T-helper 2 cell treated with Interferon-gamma antibody and Interleukin-4, amounts not matched to agents 100 ng/mL and 5 ng/mL, for 36 hours (primary cell): Measurements from ENCODE around the gene CIAO1. TPM values are rescaled to one million over a fixed set of nuclear protein-coding genes. Genes with fewer than 3 reads are reported as not detected.
"Not testable (repeated sequence)": the region's sequence is repeated elsewhere in the genome, so short reads cannot be mapped to it uniquely, and the experiment has no call there.

Source experiments
- intact Hi-C: fragments of 100-400 bp; cut with micrococcal nuclease; formaldehyde crosslinking; loops from one replicate; pipeline ENCODE4 v1.15.1; 2023
- total RNA-seq: library from RNA; stranded (reverse); gene quantifications from 2 replicates; pipeline ENCODE4 v1.2.3, GENCODE V29; 2022

Gene CIAO1
- total RNA-seq, 1 donor from 2014 or later: 71.4 TPM

DNA sequence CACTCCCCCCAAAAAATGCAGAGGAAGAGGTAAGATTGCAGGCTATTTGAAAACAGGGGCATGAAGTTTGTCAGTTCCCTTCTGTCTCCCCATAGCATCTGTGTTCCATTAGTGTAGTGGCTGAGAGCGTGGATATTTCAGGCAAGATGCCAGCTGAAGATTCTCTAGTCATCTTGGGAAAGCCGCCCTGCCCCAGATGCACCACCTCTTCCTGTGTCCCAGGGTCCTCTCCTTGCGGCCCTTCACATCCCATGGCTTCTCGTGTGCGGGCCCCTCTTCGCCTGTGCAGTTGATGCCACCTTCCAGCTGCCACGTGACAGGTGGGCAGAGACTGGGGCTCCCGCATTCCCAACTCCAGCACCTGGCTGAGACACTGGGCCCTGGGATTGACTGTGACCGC is 16.4 kb upstream of the CIAO1 start:
- intact Hi-C loops: no loop called here

DNA sequence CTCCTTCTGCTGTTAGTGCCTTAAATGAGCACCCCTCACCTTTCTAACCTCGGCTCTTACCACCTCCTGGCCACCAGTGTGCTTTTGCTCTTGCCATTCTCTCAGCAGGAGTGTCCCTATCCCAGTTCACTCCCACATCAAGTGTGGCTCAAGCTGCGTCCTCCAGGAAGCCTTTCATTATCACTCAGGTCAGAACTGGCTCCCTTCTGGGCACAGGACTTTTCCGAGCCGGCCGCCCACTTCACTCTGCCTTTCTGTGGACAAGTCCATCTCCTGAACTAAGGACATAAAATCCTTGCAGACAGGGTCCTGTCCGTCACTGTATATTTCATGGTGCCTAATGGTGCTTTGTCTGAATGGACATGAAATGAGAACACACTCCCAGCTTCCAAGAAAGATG is 15.8 kb upstream of the CIAO1 start:
- intact Hi-C loops: no loop called here

DNA sequence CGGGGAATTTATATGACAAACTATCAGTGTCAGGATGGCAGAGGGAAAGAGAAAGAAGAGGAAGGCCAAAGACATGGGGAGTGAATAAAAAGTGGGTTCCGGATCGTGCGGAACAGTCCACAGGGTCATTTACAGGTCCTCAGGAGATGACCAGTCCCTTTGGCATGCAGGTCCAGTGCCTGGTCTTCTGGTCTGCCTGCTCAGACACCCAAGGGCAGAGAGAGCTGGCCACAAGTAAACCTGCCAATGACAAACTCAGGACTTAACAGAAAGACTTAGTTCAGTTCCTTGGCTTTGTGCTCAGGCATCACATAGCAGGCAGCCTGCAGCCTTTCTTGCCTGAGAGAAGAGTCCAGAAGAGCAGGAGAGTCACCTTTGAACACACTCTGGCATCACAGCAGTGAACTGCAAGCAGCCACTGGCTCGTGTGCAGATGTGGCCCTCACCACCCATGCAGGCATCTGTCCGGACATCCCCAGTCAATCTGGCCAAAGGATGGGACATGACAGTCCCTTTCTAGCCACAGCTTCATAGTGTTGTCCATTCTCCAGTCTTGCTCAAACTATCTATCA is 14.2 kb upstream of the CIAO1 start:
- intact Hi-C loops: no loop called here

DNA sequence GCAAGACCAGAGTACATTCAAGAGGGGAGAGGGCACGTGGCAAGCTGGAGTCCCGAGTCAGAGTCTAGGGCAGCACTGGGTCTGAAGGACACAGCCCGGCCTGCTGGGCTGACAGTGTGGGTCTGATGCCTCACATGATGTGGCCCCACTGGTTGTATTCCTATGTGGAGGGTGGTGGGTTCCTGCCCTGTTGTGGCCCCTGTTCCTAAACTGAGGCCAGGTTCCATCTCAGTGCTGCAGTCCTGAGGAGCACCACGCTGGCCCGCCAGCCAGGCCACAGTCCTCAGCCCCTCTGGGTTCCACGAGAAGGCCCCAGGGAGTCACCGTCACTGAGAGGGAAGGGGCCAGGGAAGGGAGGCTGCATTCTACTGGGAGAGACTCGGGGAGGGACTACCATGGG is 13.5 kb upstream of the CIAO1 start:
- intact Hi-C loops: no loop called here

DNA sequence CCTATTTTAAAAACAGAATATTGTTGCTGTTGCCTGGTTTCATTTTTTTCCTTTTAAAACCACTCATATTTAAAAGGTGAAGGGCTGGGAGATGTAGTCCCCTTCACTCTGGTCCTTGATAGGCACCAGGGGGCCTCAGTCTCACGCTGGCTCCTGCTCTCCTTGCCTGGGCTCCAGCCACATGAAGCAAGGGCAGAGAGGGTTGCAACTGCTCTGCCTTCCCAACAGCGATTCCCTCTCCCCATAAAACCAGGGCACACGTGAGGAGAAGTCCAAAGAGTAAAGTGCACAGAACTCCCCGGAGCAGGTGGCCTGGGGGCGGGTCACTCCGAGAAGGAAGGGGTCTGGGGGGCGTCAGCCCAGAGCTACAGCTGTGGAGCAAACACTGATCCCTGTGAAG is 13.0 kb upstream of the CIAO1 start:
- intact Hi-C loops: no loop called here

DNA sequence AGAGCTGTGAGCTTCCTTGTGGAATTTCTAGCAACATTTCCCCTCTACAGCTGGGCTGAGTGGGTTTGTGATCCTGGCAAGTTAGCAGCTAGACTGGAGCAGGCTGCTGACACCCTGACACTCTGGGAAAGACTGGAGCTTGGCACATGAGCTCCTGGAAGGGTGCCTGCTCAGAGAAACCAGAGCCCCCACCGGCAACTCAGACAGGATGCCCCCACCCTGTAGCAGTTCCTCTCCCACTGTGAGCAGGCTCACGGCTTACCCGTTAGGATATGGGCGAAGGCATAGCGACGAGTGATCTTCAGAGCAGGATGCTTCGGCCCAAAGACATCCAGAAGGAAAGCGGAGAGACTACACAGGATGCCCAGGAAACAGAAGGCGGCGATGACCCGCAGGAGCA is 11.5 kb upstream of the CIAO1 start:
- intact Hi-C loops: no loop called here

DNA sequence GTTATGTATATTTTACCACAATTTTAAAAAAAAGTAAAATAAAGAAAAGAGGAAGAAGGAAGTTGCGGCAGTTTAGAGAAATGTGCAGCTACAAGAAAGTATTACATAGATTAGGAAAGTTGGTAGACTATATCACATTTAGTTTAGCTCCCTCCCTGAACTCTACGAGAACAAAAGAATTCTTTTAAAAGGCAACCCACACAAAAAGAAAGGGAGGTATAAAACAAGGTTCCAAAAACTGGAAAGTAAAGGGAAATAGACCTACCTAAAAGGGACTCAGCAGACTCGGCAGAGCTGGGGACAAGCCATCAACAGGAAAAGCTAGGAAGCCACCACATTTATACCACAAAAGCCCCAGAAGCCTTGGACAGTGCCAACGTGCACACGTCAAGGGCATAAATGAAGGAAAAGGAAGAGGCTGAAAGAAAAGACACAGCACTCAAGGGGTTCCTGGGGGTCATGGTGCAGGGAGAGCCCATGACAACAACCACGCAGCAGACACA is 9.4 kb upstream of the CIAO1 start:
- intact Hi-C loops: no loop called here

DNA sequence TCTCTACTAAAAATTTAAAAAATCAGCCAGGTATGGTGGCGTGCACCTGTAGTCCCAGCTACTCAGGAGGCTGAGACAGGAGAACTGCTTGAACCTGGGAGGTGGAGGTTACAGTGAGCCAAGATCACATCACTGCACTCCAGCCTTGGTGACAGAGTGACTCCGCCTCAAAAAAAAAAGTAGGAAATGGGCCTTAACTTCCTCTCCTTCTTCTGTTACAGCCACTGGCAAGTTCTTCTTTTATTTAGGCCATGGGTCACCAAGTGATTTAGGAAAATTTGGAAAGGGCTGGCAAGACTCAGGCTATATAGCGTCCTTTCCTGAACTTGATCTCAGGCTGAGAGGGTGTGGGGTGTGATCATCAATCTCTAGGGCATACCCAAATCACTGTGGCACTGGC is 8.3 kb upstream of the CIAO1 start:
- intact Hi-C loops: not testable (repeated sequence)

DNA sequence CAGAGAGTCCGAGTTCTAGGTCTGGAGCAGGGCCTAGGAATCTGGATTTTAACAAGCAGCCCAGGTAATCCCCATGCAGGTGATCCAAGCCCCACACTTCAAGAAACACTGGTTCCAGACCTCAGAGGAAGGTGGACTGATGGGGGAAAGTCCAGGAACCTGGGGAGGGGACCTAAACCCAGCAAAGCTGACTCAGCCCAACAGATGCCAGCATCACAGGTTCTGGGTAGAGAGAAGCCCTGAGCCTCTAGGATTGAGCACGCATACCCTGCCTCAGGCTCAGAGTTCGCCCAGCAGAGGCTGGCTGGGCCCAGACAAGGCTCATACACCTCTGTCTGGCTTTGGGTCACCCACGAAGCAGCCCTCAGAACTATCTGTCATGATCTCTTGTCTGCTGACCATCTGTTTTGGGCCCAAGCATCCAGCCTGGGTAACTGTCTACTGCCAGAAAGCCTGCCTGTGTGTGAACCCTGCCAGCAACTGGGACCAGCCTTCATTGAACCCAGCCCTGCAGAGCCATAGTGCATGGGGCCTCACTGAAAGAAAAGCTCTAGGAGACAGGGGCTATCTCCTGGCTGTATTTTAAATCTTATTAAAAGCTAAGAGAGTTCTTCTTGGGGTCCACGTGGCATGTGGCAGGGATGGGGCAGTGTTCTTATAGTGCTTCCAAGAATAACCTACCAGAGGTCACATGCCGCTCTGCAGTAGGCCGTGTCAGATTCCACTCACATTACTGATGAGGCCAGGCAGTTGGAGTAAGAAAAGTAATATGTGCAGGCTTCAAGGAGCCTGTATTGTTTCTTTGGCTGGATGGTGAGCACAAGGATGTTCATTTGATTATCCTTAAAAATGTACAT is 7.6 kb upstream of the CIAO1 start:
- intact Hi-C loops: no loop called here

DNA sequence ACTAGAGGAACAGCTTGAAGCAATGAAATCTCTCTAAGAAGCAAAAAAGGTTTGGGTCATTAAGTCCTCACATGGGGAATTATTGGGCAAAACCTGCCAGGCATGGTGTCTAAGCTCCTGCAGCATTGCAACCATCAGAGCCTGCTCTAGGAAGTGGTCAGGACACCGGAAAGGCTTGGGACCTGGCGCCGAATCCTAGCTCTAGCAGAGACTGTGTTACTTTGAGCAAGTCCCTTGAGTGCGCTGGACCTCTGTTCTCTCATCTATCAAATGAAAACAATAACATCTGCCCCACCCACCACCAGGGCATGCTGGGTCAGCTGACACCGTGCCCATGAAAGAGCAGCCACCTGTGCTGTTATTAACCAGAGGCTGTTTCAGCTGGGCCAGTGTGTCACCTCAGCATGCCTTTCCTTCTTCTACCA is 6.5 kb upstream of the CIAO1 start:
- intact Hi-C loops: no loop called here

DNA sequence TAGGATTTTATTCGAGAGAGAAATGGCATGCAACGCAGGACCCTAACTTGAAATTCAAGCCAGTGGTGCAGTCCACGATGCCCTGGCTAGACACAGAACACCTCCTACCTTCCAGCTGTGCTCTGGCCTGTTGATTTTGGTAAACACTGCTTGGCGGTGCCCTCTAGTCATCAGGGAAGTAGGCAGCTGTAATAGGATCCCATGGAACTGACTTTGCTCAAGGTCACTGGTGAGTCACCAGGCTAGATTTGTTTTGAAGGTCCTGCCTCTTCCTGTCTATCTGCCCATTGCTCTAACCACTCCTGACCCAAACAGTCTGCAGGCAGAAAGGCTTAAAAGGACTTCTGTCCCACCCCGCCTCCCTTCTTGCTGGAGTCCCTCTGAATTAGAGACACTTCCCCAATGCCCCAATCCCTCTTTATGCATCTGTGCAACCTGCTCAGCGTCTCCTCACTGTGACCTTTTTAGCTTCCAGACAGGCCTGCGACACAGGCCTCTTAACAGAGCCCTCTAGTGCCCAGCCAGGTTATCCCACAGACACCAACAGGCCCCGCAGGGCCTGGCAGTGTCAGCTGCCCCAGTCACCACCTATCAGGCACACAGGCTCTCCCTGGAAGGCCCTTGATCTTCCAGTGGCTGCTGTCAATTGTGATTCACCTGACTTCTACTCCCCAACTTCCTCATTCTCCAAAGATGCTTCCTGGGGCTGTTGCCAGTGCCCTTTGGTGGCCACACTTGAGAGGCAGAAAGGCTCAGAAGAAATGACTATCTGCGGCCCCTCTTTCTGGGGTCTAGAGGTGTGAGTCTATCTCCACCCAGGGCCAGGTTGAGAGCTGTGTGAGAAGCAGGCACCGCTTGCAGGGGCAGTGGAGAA is 5.4 kb upstream of the CIAO1 start:
- intact Hi-C loops: no loop called here

DNA sequence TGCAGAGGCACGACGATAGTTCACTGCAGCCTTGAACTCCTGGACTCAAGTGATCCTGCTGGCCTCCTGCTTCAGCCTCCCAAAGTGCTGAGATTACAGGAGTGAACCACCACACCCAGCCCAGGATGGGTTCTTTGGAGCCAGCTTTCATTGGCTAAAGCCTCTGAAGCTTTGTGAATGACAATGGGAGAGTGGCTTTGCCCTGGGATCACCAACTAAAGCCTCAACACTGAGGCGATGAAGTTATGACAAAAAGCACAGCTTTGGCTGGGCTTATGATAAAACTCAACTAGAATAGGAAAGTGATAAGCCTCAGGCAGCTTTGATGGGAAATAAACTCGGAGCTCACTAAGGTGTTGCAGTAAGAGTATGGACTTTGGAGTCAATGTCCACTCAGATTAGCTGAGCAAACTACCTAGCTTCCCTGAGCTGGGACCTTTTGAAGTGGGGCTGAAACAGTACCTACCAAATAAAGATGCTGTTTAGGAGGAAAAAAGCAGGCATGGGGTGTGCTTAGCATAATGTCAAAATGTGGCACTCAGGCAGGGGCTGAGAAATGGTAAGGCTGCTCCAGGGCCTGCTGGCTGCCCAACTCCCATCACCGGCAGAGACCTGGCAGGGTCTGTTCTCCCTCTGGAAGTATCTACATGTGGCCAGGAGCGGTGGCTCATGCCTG is 4.6 kb upstream of the CIAO1 start:
- intact Hi-C loops: no loop called here

DNA sequence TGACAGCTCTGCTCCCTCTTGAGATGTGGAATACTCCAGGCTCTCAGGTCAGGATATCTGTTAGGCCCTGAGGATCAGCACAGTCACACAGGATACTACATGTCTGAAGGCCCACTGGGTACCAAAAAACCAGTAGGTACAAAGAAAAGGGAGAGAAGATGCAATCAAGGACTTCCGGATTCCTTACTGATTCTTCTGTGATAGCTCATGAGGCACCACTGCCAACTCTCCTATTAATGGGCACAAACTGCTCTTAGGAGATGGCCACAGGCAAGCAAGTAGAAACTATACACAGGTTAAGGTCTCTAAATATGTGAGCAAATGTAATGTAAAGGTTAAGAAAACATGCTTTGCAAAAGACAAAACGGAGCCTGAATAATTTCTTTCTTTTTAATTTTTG is 3.7 kb upstream of the CIAO1 start:
- intact Hi-C loops: no loop called here

DNA sequence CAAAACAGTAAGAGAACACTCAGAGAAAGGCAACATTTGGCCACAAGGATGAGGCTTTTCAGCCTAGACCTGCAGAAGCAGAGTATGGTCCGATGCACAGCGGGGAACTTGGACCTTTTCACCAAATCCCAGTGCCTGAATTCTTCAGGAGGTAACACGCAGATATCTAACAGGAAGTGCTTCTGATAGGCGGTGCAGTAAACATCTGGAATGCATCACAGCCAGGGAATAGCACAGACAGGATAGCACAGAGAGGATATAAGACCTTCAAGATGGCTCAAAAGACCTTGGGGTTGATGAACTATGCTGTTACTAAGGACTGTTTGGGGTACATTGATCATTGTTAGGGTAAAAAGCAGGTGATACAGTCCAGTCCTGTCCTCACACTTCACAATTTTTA is 1.9 kb upstream of the CIAO1 start:
- intact Hi-C loops: no loop called here

DNA sequence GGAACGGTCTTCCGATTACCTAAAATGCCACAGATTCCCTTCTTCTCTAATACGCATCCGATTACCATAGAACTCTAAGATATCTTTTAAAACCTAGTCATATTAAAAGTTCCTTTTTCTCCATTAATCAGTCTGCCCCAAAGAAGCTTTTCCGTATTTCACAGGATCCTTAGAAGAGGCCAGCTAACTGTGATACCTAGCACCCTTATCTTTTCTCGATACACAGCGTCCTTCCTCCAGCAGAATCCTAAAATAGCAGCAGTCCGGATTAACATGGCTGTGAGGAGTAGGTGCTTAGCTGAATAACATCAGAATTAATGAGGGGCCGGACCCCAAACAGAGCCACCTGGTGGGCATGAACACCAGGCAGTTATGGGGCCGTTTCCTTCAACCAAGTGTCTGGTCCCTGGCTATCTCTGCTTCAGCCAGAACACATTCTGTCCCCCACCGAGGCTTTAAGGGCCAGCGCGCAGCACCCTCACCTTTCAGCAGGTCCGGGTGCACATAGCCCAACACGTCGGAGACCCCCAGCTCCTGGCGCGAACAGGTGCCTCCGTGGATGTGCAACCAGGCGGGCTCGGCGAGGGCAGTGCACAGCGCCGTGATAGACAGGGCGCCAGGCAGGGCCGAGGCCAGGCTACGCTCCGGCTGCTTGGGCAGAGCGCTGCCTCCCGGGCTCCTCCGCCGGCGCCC is 1.2 kb upstream of the CIAO1 start:
- intact Hi-C loops: loop anchor here (5.0 kb wide), 3 partner anchors 57 to 372 kb away; partner anchors contain the start of genes ANKRD36C and KANSL3

DNA sequence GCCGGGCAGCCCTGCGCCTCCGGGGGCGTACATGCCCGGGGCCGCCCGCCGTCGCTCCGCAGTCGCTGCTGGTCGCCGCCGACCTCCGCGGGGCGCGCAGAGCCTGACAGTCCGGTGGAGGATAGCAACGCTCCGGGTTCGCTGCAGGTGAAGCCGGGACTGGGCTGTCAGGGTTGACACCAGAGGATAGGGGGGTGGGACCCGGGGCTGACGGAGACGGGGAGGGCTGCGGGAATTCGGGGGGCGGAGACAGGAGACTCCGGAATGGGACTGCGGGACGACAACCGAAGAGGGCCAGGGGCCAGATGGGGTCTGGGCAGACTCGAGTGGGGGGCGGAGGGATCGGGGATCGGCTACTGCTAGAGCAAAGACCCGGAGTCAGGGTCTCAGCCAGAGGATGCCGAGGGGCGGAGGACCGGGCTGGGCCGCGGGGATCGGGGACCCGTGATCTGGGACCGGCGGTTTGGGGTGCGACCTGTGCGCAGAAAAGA is 631 bp upstream of the CIAO1 start:
- intact Hi-C loops: loop anchor here (5.0 kb wide), 3 partner anchors 57 to 372 kb away; partner anchors contain the start of genes ANKRD36C and KANSL3

DNA sequence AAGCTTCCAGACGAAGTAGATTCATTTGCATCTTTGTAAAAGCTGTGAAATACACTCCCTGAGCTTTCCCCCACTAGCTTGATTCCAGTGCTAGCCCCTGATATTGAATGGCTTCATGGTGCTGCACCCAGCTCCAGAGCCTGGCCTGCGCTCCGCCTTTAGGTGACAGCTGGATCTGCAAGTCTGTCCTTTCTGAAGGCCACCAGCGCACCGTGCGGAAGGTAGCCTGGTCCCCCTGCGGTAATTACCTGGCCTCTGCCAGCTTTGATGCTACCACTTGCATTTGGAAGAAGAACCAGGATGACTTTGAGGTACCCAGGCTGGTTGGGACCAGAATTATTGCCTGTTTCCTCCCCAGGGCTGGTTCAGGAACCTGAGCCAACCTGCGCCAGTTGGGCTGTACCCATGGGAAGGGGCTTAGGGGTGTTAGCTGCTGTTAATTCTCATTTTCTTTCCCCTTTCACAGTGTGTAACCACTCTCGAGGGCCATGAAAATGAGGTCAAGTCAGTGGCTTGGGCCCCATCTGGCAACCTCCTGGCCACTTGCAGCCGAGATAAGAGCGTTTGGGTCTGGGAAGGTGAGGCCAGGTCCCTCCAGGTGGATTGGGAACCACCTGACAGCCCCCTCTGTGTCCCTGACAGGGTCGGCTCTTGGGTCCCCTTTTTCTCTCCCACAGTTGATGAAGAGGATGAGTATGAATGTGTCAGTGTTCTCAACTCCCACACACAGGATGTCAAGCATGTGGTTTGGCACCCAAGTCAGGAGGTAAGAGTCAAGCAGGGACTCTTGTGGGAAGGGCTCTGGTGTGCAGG is 1.3 kb downstream of the CIAO1 start:
- intact Hi-C loops: loop anchor here (5.0 kb wide), 3 partner anchors 55 to 370 kb away; partner anchors contain the start of genes ANKRD36C and KANSL3

DNA sequence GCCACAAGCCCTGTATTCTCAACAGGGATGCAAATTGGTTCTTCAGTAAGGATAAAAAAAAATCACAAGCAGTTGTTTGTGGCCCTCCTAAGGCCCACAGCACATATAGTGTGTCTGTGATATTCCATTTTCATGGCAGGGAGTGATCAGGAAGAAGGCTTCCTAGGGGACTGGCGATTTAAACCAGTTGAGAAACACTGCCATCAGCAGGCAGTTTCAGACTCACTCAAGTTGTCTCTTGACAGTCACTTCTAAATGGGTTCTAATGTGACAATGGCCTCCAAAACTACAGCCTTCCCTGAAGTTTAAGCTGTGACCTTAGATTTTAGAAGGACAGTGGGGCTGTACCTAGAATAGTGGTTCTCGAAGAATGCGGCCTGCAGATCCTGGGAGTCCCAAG is 6.0 kb downstream of the CIAO1 start:
- intact Hi-C loops: no loop called here

DNA sequence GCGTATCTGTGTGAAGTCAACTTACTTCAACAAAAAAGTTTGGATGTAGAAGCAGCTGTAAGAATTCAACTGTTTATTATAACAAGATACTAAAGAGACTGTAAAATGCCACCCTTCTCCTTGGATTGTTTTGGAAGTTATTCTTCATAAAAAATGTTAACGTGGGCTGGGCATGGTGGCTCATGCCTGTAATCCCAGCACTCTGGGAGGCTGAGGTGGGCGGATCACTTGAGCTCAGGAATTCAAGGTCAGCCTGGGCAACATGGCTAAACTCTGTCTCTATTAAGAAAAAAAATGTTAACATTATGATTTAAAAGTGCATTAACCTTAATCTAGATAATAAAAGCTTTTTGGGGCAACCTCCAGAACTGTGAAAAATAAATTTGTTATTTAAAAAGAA is 7.7 kb downstream of the CIAO1 start:
- intact Hi-C loops: no loop called here
